ENCODE measurements around the gene ADAMTS16.

The ADAMTS16 gene

DNA sequence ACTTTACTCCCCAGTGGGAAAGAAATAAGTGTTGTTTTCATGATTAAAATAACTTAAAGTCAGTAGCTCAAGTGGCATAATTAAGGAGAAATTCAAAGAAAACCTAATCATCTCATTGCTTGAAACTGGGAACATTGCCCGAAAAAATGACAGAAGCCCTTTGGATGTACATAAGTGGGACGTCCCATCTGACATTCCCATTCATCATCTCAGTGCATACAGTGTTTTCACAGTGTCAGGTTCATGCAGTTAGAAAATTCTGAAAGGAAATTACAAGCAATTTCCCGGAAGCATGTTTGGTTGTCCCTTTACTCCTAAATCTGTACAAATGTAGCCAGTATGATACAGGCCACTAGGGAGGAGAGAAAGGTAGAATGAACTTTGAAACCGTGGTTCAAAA is 95.6 kb downstream of the ADAMTS16 start:
- no peak for DNase-seq

- no peak for DNase-seq
Measured at GRCh38 chr5:5239191-5239590, 99.1 kb downstream of the ADAMTS16 start.

GRCh38 chr5:5240234-5240633 is 100.1 kb downstream of the ADAMTS16 start:
- no peak for DNase-seq

DNA sequence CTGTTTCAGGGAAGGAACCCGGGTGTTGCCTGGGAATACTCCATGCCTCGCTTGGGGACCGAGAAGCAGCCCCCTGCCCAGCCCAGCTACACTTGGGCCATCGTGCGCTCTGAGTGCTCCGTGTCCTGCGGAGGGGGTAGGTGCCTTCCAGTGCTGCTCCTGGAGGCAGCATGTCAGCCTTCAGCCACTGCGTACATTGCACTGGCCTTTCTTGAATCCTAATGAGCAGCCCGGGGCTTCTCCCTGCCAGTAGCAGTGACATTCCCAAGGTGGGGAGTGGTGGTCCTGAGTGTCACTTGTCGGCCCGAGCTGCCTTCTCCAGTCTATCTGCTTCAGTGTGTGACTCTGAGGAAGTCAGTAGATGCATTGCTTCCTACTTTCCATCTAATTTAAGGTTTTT is 101.9 kb downstream of the ADAMTS16 start:
- no peak for DNase-seq

GRCh38 chr5:5246736-5247135 is 106.6 kb downstream of the ADAMTS16 start:
- DNase-seq, result no peak

DNA sequence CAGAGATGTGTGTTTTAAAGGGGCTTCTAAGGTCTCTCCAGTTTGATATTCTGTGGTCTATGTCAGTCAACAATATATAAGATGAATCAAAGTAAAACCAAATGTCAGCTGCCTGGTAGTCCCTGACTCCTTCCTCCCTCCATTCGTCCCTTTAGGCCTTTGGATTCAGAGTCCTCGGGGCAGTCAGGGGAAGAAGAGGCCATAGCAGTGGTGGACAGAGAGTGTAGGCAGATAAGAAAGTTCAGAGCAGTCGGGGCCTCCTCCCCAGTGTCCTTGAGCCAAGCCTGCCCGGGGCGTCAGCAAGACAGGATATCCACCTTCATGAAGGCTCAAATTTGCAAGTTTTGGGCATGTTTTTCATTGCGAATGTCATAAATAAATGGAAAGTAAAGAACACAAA is 110.6 kb downstream of the ADAMTS16 start:
- no peak for DNase-seq

DNA sequence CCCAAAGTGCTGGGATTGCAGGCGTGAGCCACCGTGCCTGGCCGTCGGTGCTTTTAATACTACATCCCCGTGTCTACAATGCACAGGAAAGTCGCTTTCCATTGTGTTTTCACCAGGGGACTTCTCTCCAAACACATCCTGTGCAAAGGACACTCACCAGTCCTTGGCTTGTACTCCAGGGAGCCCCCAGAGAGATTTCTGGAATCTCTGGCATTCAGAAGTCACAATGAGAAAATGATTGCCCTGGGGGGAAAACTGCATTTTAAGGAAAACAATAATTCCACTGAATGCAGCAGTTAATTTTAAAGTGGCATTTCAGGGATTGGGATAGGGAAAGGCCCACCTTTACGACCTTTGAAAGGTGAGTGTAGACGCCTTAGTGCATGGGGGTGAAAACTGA is 112.0 kb downstream of the ADAMTS16 start:
- DNase-seq, result no peak

DNA sequence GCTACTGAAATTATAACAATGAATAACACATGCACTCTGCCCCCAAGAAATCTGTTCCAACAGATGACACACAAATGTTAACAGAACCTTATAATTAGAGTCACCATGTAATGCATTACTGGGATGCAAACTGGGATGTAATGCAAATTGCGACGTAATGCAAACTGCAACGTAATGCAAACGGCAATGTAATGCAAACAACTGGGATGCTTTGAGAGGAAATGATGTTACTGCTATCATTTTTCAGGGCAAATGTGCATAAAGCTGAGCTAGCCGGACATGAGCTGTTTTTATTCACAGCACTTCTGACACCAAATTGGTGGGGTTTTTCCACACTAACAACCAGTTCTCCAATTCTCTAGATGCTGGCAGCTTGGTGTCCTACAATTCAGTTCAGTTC is 117.2 kb downstream of the ADAMTS16 start:
- DNase-seq, result no peak

DNA sequence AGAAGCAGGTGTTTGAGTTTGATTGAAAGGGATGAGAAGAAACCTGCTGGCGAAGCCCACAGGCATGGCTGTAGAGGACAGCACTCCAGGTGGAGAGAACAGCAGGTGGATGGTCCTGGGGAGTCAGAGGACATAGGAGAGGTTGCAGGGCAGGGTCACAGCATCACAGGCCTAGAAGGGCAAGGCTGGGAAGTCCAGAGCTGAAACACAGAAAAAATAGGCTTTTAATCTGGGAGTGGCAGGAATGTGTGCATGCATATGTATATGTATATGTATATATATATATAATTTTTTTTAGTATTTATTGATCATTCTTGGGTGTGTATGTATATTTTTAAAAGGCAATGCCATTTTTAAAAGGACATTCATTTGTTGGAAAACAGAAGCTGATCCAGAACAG is 118.4 kb downstream of the ADAMTS16 start:
- DNase-seq, result no peak

DNA sequence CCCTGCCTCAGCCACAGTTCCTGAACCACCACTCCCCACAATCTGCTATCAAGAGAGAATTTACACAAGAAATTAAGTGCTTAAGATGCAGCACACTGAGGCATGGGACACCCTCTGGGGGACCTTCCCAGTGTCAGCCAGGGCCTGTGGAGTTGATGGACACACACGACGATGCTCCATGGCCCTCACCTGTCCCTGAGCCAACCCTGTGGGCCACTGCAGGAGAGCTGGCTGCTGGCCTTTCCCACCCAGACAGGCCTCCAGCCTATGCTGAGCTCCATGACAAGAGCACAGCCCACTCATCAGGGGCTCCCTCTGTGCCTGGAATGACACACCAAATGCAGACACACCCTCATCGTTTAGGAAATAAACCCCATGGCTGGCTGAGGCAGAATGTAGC is 124.6 kb downstream of the ADAMTS16 start:
- no peak for DNase-seq

DNA sequence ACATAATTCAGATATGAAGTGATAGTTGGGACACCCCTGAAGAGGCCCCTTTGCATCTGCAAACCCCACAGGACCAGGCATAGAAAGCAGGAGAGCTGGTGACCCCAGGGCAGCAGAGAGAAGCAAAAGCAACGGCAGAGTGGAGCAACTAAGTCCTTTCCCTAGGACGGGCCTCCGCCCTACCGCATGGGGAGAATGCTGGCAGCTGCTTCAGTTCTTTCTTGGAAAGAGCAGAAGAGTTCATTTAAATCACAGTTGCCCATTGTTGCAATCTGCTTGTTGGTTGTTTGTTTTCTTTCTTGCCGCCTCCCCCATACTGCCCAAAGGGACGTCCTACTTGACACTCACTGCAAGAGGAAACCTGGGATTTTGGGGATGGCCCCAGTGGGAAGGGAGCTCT is 126.2 kb downstream of the ADAMTS16 start:
- no peak for DNase-seq

GRCh38 chr5:5270161-5270560 is 130.0 kb downstream of the ADAMTS16 start:
- no peak for DNase-seq

DNA sequence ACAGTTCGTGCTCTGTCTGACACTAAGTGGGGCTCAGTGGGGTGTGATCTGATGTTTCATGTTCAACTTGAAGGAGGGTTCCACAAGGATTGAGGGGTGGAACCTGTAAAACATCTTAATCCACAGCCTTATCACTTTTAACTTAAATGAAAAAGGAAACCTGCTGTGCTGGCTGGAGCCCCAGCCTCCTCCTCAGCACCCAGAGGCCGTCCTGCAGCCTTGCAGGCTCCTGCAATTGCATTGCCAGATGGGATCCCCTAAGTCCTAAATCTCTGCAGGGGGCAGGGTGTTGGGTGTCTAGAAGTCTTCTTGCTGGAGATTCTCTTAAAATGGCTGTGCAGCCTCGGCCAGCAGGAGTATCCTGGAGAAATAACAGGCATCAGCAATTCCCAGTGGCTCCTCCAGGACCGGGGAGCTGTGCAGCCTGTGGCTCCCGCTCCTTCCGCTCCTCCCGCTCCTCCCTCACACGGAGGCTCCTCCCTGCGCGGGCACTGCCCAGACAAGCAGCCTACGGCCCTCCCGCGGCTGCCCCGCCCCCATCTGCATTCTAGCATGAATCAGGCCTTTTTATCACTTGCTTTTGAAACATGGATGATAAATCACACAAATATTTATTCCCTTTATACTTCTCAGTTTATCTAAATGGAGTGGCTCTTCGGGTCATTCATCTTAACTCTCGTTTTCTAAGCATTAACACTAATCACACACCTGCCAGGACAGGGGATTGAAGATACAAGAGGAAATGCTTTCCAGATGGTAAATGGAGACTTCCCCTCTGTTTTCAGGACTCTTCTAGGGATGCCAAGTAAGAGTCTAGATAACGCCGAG is 131.0 kb downstream of the ADAMTS16 start:
- DNase-seq, result peak; percentile 83

DNA sequence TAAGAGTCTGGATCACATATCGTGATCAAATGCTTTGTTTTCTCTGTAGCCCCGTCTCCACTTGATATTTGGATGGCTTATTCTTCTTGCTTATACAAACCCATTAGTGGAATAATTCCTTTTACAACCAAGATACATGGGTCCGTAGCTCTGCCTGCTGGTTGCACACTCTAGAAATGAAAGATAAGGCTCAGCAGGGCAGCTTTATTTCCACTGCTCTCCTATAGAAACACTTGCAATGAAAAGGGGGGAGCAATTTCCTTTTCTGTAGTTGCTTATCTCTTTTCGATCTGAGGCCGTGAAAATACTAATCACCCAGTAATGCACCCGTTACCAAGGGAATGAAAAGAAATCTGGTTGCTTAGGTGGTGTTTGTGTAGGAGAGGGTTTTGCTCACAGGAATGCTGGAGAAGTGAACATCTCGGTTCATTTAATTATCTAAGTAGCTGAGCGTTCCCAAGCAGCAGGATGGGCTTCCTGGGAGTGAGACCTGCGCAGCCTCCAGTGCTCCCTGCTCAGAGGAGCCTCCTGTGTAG is 131.7 kb downstream of the ADAMTS16 start:
- peak; percentile 83 for DNase-seq

DNA sequence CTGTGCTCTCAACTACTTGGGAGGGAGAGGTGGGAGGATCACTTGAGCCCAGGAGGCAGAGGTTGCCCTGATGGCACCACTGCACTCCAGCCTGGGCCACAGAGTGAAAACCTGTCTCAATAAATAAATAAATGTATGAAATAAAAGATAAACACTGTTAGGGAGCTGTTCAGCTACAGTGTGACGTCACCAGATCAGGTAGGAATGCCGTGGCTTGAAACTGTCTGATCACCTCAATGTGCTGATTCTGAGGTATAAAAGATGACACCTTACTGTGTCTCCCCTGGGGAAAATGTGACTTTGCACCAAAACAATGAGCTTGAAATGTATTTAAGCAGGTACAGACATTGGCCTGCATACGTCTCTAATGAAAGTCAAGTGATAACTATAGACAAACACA is 133.3 kb downstream of the ADAMTS16 start:
- DNase-seq, result no peak

DNA sequence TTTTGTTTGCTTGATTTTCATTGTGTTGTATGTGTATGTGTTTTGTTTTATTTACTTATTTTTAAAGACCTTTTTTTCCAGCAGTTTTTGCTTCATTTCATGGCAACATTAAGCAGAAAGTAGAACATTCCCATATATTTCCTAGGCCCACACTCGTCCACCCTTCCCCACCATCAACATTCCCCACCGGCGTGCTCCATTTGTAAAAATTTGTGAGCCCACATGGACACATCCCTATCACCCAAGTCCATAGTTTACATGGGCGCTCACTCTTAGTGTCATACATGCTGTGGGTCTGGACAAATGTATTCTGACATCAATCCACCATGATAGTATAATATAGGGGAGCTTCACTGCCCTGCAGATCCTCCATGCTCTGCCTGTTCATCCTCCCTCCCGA is 133.8 kb downstream of the ADAMTS16 start:
- DNase-seq, result no peak

DNA sequence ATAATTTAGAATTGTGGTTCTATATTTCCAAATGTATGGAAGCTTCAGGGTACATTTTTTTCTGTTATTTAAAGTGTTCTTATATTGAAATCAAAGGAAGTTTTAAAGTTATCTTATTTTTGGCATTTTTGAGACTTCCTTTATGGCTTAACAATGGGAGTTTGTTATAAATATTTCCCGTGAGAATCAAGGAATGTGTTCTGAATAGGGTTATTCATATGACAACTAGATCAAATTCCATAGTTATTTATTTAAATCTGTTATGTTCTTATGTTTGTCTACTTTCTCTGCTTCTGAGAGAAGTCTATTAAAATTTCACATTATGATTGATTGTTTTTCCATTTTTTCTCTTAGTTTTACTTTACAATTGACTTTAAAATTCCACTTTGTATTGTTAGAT is 135.1 kb downstream of the ADAMTS16 start:
- no peak for DNase-seq

- DNase-seq, result no peak
Measured at GRCh38 chr5:5276430-5276829, 136.3 kb downstream of the ADAMTS16 start.

GRCh38 chr5:5276951-5277517 is 136.9 kb downstream of the ADAMTS16 start:
- no peak for DNase-seq

- no peak for DNase-seq
Measured at GRCh38 chr5:5278201-5278814, 138.2 kb downstream of the ADAMTS16 start.

- no peak for DNase-seq
Measured at GRCh38 chr5:5278815-5279381, 138.8 kb downstream of the ADAMTS16 start.

DNA sequence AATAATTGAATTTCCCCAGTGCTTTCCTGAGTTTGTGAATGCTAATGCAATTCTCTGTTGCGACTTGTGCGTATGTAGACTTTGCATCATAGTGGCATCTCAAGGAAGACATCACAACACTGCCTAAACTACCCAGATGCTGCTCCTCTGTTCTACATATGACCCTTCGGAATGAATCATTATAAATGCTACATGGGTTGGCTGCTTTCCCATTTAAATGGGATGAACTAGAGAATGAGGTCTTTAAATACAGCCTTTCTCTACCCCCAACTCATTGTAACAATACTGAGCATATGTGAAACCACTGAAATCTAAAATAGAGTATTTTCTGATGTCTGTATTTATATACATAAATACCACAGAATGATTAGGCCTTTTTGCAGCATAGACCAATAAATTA is 145.8 kb downstream of the ADAMTS16 start:
- DNase-seq, result no peak

- DNase-seq, result no peak
Measured at GRCh38 chr5:5287419-5287818, 147.3 kb downstream of the ADAMTS16 start.

DNA sequence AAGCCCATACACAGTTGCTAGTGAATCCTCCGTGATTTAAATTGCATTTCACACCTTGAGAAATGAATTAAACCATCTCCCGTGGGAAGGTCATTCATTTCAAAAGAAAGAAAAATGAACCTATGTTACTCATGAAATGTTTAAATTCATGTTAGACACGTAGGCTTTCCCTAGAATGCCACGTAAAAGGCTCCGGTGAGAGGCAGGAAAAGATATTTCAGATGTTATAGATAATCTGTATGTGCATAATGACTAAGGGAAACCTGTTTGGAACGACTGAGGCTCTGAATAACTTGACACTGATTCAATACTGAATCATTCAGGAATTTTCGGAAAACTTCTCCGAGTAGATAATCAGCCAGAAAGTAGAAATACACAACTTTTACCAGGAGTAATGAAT is 148.1 kb downstream of the ADAMTS16 start:
- DNase-seq, result no peak
